GM12878 (cell line): Measurements from ENCODE around the gene KATNIP. TPM values are rescaled to one million over a fixed set of nuclear protein-coding genes. Genes with fewer than 3 reads are reported as not detected.

Experiments
- ATAC-seq: fragments of 200-7000 bp; cut with Tn5 transposase; 3 replicates; pipeline ENCODE4 v1.9.1; 2020; ENCODE audit warnings: mild to moderate bottlenecking, moderate library complexity
- BruUV-seq: library from RNA; stranded (reverse); fragments of 400-500 nt; replicated peaks from 2 replicates; lab custom pipeline; 2021; lab: Mats Ljungman, UMichigan
- CTCF ChIA-PET: fragments of 300-600 bp; sonication (Branson Sonifier 250); formaldehyde crosslinking; extraction: SDS; loops from one replicate; lab custom pipeline; 2021; ENCODE audit warnings: inconsistent platforms; lab: Yijun Ruan, JAX
- POLR2A ChIA-PET: fragments of 350-600 bp; formaldehyde crosslinking; extraction: SDS; loops from one replicate; lab custom pipeline; 2021; ENCODE audit warnings: inconsistent platforms; lab: Charles Lee
- RAD21 ChIA-PET: fragments of 300-600 bp; sonication (Branson Sonifier 250); formaldehyde crosslinking; loops from one replicate; lab custom pipeline; 2023; ENCODE audit warnings: antibody characterized with exemption; ENCODE audit not compliant: unreplicated experiment; lab: Charles Lee
- SMC1A ChIA-PET: fragments of 300-600 bp; sonication (Branson Sonifier 250); formaldehyde crosslinking; loops from one replicate; lab custom pipeline; 2023; ENCODE audit not compliant: unreplicated experiment, uncharacterized antibody; lab: Charles Lee
- DNase-seq: peaks from one replicate; pipeline ENCODE4 v3.0.0-alpha.2; 2011; ENCODE audit warnings: low read depth, low spot score
- FAIRE-seq: peaks from 3 replicates; lab custom pipeline; 2011; peaks lifted over from hg19 to GRCh38; lab: Jason Lieb, UNC
- H2AFZ ChIP-seq: 2 replicates; pipeline ENCODE4 v1.6.0; 2011; ENCODE audit warnings: low read depth, low read length, control low read depth; ENCODE audit not compliant: control insufficient read depth
- H3K27ac ChIP-seq: 2 replicates; pipeline ENCODE4 v1.5.1; 2011; ENCODE audit warnings: control low read depth; ENCODE audit not compliant: control insufficient read depth, insufficient read depth
- H3K27me3 ChIP-seq, 2 experiments: replicated peaks in 1 of 2; 2 replicates each; pipeline versions ENCODE4 v1.6.0 to v1.6.1; 2011; ENCODE audit warnings: low read length in 1 of 2; ENCODE audit not compliant: control insufficient read depth in 2 of 2, insufficient read depth in 2 of 2
- H3K36me3 ChIP-seq, 2 experiments: 2 replicates each; pipeline ENCODE4 v1.5.1; 2011; ENCODE audit warnings: low read length in 1 of 2; ENCODE audit not compliant: control insufficient read depth in 2 of 2, insufficient read depth in 2 of 2
- H3K4me1 ChIP-seq: 2 replicates; pipeline ENCODE4 v1.6.1; 2011; ENCODE audit warnings: mild to moderate bottlenecking, low read length, moderate library complexity, mixed read lengths; ENCODE audit not compliant: control insufficient read depth, insufficient read depth
- H3K4me2 ChIP-seq: 2 replicates; pipeline ENCODE4 v1.6.0; 2011; ENCODE audit warnings: control low read depth; ENCODE audit not compliant: control insufficient read depth, insufficient read depth
- H3K4me3 ChIP-seq: fragments of 200-600 bp; sonication (generic); 2 replicates; pipeline ENCODE4 v1.5.1; 2016
- H3K79me2 ChIP-seq: 2 replicates; pipeline ENCODE4 v1.6.0; 2011; ENCODE audit warnings: low read length; ENCODE audit not compliant: control insufficient read depth, insufficient read depth
- H3K9ac ChIP-seq: 2 replicates; pipeline ENCODE4 v1.8.0; 2011; ENCODE audit warnings: low read length, control low read depth, mixed read lengths; ENCODE audit not compliant: control insufficient read depth, insufficient read depth
- H3K9me3 ChIP-seq: replicated peaks from 3 replicates; pipeline ENCODE4 v1.5.1; 2011; ENCODE audit warnings: mild to moderate bottlenecking, low read length; ENCODE audit not compliant: control insufficient read depth, insufficient read depth
- H4K20me1 ChIP-seq: 2 replicates; pipeline ENCODE4 v1.6.0; 2011; ENCODE audit not compliant: control insufficient read depth, insufficient read depth
- ATF3 ChIP-seq: IDR thresholded peaks from 2 replicates; pipeline ENCODE4 v1.6.1; 2011; ENCODE audit warnings: low read depth, mild to moderate bottlenecking, low read length, moderate library complexity, borderline replicate concordance; ENCODE audit errors: extremely low read depth
- CBX3 ChIP-seq: fragments of 200-600 bp; sonication (generic); IDR thresholded peaks from 2 replicates; pipeline ENCODE4 v1.6.1; 2016; ENCODE audit warnings: low read depth, borderline replicate concordance
- CHD1 ChIP-seq: IDR thresholded peaks from 2 replicates; pipeline ENCODE4 v1.6.1; 2012; ENCODE audit warnings: low read depth, low read length, improper control_type of control experiment
- HDAC2 ChIP-seq: fragments of 200-600 bp; sonication (generic); IDR thresholded peaks from 2 replicates; pipeline ENCODE4 v1.6.1; 2017
- MTA3 ChIP-seq: IDR thresholded peaks from 2 replicates; pipeline ENCODE4 v1.6.1; 2012; ENCODE audit warnings: low read length, inconsistent platforms, borderline replicate concordance
- NRF1 ChIP-seq: conservative IDR thresholded peaks from 2 replicates; pipeline ENCODE4 v1.6.1; 2011; ENCODE audit warnings: mild to moderate bottlenecking, low read depth, low read length, improper control_type of control experiment
- SIN3A ChIP-seq: IDR thresholded peaks from 2 replicates; pipeline ENCODE4 v1.6.1; 2012; ENCODE audit warnings: low read depth, low read length, improper control_type of control experiment
- TCF3 ChIP-seq: IDR thresholded peaks from 2 replicates; pipeline ENCODE4 v1.6.1; 2012; ENCODE audit warnings: low read depth, mild to moderate bottlenecking, low read length, borderline replicate concordance; ENCODE audit not compliant: insufficient read depth
- WGBS: methylation state at CpG from one replicate; pipeline ENCODE4 v1.1.6; 2016; ENCODE audit warnings: low lambda C conversion rate; ENCODE audit not compliant: insufficient replicate concordance, insufficient coverage; ENCODE audit errors: missing lambda C conversion rate; 5-methylcytosine and 5-hydroxymethylcytosine counted together
- in situ Hi-C: fragments of 300-500 bp; cut with MboI; formaldehyde crosslinking; loops from 9 replicates; pipeline ENCODE4 v1.14.3; 2018; ENCODE audit warnings: mixed read lengths
- intact Hi-C: fragments of 100-400 bp; cut with micrococcal nuclease; formaldehyde crosslinking; loops from one replicate; pipeline ENCODE4 v1.14.2; 2022; ENCODE audit not compliant: unreplicated experiment
- polyA plus RNA-seq, 11 experiments: library from polyadenylated mRNA; depleted of rRNA in 4 of 11; unstranded in 6 of 11; stranded (reverse) in 5 of 11; fragments of >200 nt; fragmentation: Nextera tagmentation in 4 of 11; fragmentation: Illumina TruSeq in 1 of 11; extraction: Ambion mirVana in 4 of 11; extraction: Trizol in 1 of 11; gene quantifications; 1 replicate in 1 of 11; 2 replicates in 10 of 11; pipeline versions ENCODE4 v1.2.1 to v1.2.3, GENCODE V29; 2011 to 2016; ENCODE audit warnings: inconsistent platforms in 2 of 11, missing spikeins in 2 of 11, low read depth in 1 of 11
- total RNA-seq, 4 experiments: library from RNA; depleted of rRNA in 3 of 4; stranded (reverse); fragments of >200 nt in 3 of 4; fragmentation: Illumina TruSeq in 1 of 4; extraction: Trizol in 1 of 4; gene quantifications; 2 replicates each; pipeline versions ENCODE4 v1.2.1 to v1.2.3, GENCODE V29; 2013 to 2021
- TF ChIP-seq, protein P1 (sequence below): fragments of 450-650 bp; IDR thresholded peaks from 2 replicates; pipeline ENCODE4 v1.6.1; 2017; ENCODE audit warnings: mild to moderate bottlenecking, low read depth, inconsistent platforms; ENCODE audit not compliant: poor library complexity, severe bottlenecking
- TF ChIP-seq, protein P2 (sequence below): fragments of 150-350 bp; IDR thresholded peaks from 2 replicates; pipeline ENCODE4 v1.6.1; 2016; ENCODE audit warnings: low read depth, low read length

Gene KATNIP
- total and polyA plus RNA-seq, 10 of the 15 experiments (the other 5 are each of a cell fraction or from before 2014, with no cell fraction given): 1.6 to 13.8 (median 9.1) TPM

- CTCF ChIA-PET: interaction anchor here (0.6 to 1.5 kb wide), 2 partner anchors 550 to 1662 kb away, joined by 3 to 5 read pairs; no protein-coding TSS in a partner anchor
- no peak for TF ChIP-seq CBX3
- no peak for TF ChIP-seq ATF3
- Histone ChIP-seq H3K79me2 (no peaks in the 10 kb centered on the region), H3K9ac (no peak overlapping the region), H3K27me3 (no peaks in the 10 kb centered on the region), H4K20me1 (no peaks in the 10 kb centered on the region), H3K4me2 (no peak overlapping the region), H3K4me3 (no peak overlapping the region), H2AFZ (no peak overlapping the region), H3K27ac (no peak overlapping the region), H3K9me3 (no peaks in the 10 kb centered on the region), H3K4me1 (no peaks in the 10 kb centered on the region), H3K36me3 (peaks cover 3 to 19% of the 10 kb centered on the region in 2 experiments; a peak in 3 of 4 replicates)
- whole genome bisulfite sequencing: 97% methylated on average over 16 of the region's 16 CpGs
- no peak for ATAC-seq
- POLR2A ChIA-PET: no interaction called here
- SMC1A ChIA-PET: interaction anchor here (1.0 kb wide), 1 partner anchor 9 kb away, joined by 3 read pairs; no protein-coding TSS in a partner anchor
- intact Hi-C loops: no loop called here
- in situ Hi-C loops: no loop called here
- RAD21 ChIA-PET: no interaction called here
- no peak for DNase-seq
- FAIRE-seq: no peak
- BruUV-seq: no TSS peak
These were observed 28.8 kb upstream of the KATNIP start for GRCh38 chr16:27520982-27521673.

- Histone ChIP-seq H3K27ac (no peak overlapping the region), H3K4me1 (no peaks in the 10 kb centered on the region), H3K27me3 (no peaks in the 10 kb centered on the region), H3K36me3 (peaks cover 6 to 19% of the 10 kb centered on the region in 2 experiments; a peak in 3 of 4 replicates), H2AFZ (no peak overlapping the region), H3K4me3 (no peak overlapping the region), H3K9ac (no peak overlapping the region), H3K79me2 (no peaks in the 10 kb centered on the region), H3K9me3 (no peaks in the 10 kb centered on the region), H4K20me1 (no peaks in the 10 kb centered on the region), H3K4me2 (no peak overlapping the region)
- no TSS peak for BruUV-seq
- RAD21 ChIA-PET: no interaction called here
- in situ Hi-C loops (no loop called here), intact Hi-C loops (no loop called here)
- TF ChIP-seq, protein P1, sequence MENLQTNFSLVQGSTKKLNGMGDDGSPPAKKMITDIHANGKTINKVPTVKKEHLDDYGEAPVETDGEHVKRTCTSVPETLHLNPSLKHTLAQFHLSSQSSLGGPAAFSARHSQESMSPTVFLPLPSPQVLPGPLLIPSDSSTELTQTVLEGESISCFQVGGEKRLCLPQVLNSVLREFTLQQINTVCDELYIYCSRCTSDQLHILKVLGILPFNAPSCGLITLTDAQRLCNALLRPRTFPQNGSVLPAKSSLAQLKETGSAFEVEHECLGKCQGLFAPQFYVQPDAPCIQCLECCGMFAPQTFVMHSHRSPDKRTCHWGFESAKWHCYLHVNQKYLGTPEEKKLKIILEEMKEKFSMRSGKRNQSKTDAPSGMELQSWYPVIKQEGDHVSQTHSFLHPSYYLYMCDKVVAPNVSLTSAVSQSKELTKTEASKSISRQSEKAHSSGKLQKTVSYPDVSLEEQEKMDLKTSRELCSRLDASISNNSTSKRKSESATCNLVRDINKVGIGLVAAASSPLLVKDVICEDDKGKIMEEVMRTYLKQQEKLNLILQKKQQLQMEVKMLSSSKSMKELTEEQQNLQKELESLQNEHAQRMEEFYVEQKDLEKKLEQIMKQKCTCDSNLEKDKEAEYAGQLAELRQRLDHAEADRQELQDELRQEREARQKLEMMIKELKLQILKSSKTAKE: no peak
- no peak for TF ChIP-seq MTA3
- no peak for TF ChIP-seq SIN3A
- TF ChIP-seq TCF3: no peak
- TF ChIP-seq NRF1: no peak
- TF ChIP-seq, protein P2, sequence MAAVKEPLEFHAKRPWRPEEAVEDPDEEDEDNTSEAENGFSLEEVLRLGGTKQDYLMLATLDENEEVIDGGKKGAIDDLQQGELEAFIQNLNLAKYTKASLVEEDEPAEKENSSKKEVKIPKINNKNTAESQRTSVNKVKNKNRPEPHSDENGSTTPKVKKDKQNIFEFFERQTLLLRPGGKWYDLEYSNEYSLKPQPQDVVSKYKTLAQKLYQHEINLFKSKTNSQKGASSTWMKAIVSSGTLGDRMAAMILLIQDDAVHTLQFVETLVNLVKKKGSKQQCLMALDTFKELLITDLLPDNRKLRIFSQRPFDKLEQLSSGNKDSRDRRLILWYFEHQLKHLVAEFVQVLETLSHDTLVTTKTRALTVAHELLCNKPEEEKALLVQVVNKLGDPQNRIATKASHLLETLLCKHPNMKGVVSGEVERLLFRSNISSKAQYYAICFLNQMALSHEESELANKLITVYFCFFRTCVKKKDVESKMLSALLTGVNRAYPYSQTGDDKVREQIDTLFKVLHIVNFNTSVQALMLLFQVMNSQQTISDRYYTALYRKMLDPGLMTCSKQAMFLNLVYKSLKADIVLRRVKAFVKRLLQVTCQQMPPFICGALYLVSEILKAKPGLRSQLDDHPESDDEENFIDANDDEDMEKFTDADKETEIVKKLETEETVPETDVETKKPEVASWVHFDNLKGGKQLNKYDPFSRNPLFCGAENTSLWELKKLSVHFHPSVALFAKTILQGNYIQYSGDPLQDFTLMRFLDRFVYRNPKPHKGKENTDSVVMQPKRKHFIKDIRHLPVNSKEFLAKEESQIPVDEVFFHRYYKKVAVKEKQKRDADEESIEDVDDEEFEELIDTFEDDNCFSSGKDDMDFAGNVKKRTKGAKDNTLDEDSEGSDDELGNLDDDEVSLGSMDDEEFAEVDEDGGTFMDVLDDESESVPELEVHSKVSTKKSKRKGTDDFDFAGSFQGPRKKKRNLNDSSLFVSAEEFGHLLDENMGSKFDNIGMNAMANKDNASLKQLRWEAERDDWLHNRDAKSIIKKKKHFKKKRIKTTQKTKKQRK: no peak
- TF ChIP-seq HDAC2: no peak
- TF ChIP-seq CHD1: no peak
- no peak for FAIRE-seq
- CTCF ChIA-PET: interaction anchor here (1.5 kb wide), 1 partner anchor 549 kb away, joined by 5 read pairs; no protein-coding TSS in a partner anchor
- SMC1A ChIA-PET: interaction anchor here (1.0 kb wide), 1 partner anchor 10 kb away, joined by 3 read pairs; no protein-coding TSS in a partner anchor
- no peak for ATAC-seq
- POLR2A ChIA-PET: no interaction called here
- no peak for DNase-seq
- WGBS: 96% methylated on average over 6 of the region's 6 CpGs
These were observed 27.7 kb upstream of the KATNIP start for GRCh38 chr16:27522173-27522707.
